ENCODE data around the gene ZFY. TPM values are rescaled to one million over a fixed set of nuclear protein-coding genes. Genes with fewer than 3 reads are reported as not detected.

Gene ZFY
- total and polyA plus RNA-seq, 4 donors: 2.6 to 15.4 TPM; not detected in 2

DNA sequence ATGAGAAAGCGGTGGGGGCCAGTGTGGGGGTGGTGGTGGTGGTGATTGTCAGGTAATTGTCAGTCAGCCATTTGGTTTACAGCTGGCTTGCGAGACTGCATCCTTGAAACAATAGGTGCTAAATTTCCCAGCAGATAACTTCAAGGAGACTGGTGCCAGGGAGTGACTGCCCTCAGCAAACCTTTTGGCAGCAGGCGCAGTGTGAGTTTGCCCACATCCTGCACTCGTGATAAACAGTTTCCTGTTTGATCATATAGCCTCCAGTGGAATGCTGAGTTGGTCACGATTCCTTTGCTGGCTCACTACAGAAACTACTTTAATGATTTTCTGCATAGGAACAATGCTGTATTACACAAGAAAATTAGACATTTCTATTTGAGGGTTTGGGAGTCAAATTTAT is 47.8 kb upstream of the ZFY start:
- WGBS: 80% methylated on average over 5 of the region's 5 CpGs
- Histone ChIP-seq H3K27ac (ENCODE audit: low read depth in 1 of 2, low read length in 2 of 2) (no peak overlapping the region), H3K4me3 (ENCODE audit: low read depth in 1 of 3, low read length in 3 of 3) (no peak overlapping the region), H3K36me3 (ENCODE audit: control insufficient read depth in 4 of 4, insufficient read depth in 3 of 4, low read depth in 1 of 4, low read length in 3 of 4) (no peaks in the 10 kb centered on the region), H3K4me1 (ENCODE audit: control insufficient read depth in 4 of 4, insufficient read depth in 4 of 4, low read length in 3 of 4) (no peaks in the 10 kb centered on the region), H3K9me3 (ENCODE audit: control insufficient read depth in 4 of 4, low read length in 3 of 4) (no peaks in the 10 kb centered on the region), H3K27me3 (ENCODE audit: control insufficient read depth in 4 of 4, insufficient read depth in 4 of 4, low read length in 3 of 4) (no peaks in the 10 kb centered on the region), H3K9ac (ENCODE audit: low read depth in 1 of 2, low read length in 2 of 2) (no peak overlapping the region)
- DNase-seq (ENCODE audit: low spot score): no peak
- TF ChIP-seq, protein P1, sequence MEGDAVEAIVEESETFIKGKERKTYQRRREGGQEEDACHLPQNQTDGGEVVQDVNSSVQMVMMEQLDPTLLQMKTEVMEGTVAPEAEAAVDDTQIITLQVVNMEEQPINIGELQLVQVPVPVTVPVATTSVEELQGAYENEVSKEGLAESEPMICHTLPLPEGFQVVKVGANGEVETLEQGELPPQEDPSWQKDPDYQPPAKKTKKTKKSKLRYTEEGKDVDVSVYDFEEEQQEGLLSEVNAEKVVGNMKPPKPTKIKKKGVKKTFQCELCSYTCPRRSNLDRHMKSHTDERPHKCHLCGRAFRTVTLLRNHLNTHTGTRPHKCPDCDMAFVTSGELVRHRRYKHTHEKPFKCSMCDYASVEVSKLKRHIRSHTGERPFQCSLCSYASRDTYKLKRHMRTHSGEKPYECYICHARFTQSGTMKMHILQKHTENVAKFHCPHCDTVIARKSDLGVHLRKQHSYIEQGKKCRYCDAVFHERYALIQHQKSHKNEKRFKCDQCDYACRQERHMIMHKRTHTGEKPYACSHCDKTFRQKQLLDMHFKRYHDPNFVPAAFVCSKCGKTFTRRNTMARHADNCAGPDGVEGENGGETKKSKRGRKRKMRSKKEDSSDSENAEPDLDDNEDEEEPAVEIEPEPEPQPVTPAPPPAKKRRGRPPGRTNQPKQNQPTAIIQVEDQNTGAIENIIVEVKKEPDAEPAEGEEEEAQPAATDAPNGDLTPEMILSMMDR (IDR thresholded peaks at IDR 0.05; ENCODE audit: low read depth, low read length, missing input control): no peak
- TF ChIP-seq FOXA1 (IDR thresholded peaks at IDR 0.05): no peak
- no peak for TF ChIP-seq EGR1 (IDR thresholded peaks at IDR 0.05; ENCODE audit: low read depth in 2 of 2)
- no peak for TF ChIP-seq YY1 (IDR thresholded peaks at IDR 0.05)
- no peak for TF ChIP-seq RAD21 (IDR thresholded peaks at IDR 0.05)
- no peak for TF ChIP-seq RXRA (IDR thresholded peaks at IDR 0.05)
- TF ChIP-seq, protein P2, sequence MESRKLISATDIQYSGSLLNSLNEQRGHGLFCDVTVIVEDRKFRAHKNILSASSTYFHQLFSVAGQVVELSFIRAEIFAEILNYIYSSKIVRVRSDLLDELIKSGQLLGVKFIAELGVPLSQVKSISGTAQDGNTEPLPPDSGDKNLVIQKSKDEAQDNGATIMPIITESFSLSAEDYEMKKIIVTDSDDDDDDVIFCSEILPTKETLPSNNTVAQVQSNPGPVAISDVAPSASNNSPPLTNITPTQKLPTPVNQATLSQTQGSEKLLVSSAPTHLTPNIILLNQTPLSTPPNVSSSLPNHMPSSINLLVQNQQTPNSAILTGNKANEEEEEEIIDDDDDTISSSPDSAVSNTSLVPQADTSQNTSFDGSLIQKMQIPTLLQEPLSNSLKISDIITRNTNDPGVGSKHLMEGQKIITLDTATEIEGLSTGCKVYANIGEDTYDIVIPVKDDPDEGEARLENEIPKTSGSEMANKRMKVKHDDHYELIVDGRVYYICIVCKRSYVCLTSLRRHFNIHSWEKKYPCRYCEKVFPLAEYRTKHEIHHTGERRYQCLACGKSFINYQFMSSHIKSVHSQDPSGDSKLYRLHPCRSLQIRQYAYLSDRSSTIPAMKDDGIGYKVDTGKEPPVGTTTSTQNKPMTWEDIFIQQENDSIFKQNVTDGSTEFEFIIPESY (IDR thresholded peaks at IDR 0.05): no peak
- no peak for TF ChIP-seq HNF4G (IDR thresholded peaks at IDR 0.05)
- no peak for TF ChIP-seq GABPA (IDR thresholded peaks at IDR 0.05 in 1 of 2, conservative IDR thresholded peaks at IDR 0.05 in 1 of 2)
- TF ChIP-seq NR2F2 (IDR thresholded peaks at IDR 0.05): no peak
- no peak for TF ChIP-seq SP1 (IDR thresholded peaks at IDR 0.05)
- TF ChIP-seq HNF4A (conservative IDR thresholded peaks at IDR 0.05): no peak
- no peak for TF ChIP-seq JUND (IDR thresholded peaks at IDR 0.05)
- TF ChIP-seq FOXA2 (IDR thresholded peaks at IDR 0.05): no peak
- TF ChIP-seq ATF3 (IDR thresholded peaks at IDR 0.05): no peak
- no peak for TF ChIP-seq TAF1 (conservative IDR thresholded peaks at IDR 0.05)
- TF ChIP-seq, protein P3, sequence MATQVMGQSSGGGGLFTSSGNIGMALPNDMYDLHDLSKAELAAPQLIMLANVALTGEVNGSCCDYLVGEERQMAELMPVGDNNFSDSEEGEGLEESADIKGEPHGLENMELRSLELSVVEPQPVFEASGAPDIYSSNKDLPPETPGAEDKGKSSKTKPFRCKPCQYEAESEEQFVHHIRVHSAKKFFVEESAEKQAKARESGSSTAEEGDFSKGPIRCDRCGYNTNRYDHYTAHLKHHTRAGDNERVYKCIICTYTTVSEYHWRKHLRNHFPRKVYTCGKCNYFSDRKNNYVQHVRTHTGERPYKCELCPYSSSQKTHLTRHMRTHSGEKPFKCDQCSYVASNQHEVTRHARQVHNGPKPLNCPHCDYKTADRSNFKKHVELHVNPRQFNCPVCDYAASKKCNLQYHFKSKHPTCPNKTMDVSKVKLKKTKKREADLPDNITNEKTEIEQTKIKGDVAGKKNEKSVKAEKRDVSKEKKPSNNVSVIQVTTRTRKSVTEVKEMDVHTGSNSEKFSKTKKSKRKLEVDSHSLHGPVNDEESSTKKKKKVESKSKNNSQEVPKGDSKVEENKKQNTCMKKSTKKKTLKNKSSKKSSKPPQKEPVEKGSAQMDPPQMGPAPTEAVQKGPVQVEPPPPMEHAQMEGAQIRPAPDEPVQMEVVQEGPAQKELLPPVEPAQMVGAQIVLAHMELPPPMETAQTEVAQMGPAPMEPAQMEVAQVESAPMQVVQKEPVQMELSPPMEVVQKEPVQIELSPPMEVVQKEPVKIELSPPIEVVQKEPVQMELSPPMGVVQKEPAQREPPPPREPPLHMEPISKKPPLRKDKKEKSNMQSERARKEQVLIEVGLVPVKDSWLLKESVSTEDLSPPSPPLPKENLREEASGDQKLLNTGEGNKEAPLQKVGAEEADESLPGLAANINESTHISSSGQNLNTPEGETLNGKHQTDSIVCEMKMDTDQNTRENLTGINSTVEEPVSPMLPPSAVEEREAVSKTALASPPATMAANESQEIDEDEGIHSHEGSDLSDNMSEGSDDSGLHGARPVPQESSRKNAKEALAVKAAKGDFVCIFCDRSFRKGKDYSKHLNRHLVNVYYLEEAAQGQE (IDR thresholded peaks at IDR 0.05): no peak
- no peak for TF ChIP-seq MAX (IDR thresholded peaks at IDR 0.05)

Data from liver (tissue), 9 donors.